Measurements from ENCODE around the gene COL10A1.

DNA sequence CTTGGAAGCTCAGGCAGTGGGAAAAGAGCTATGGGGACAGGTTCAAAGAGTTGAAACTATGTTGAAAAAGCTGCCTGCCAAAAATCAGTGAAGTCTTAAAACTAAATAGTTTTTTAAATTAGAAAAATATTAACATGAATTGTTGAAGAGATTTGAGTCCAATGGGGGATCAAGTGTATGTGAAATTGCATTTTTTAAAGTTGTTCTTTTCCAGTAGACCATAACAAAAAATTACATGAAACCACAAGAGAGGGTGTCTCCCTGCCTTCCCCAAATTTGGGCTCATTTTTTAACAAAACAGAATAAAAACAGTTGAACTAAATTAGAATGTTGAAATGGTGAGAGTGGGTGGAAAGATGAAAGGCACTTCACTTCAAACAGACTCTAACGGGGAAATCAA lies 31.5 kb upstream of the COL10A1 start:
- TF ChIP-seq CTCF (IDR thresholded peaks at IDR 0.05; ENCODE audit: insufficient read depth, low read depth, low read length) (no peak), EZH2 (IDR thresholded peaks at IDR 0.05; ENCODE audit: insufficient read depth, low read length) (no peak)

All from astrocyte (in vitro differentiated cells and primary cell).